Keratinocyte (primary cell): ENCODE measurements around the gene EP300. TPM values are rescaled to one million over a fixed set of nuclear protein-coding genes. Genes with fewer than 3 reads are reported as not detected.
A peak's percentile ranks its signal among the peaks of the same experiment; 100 is the strongest.
"Not testable (repeated sequence)": the region's sequence is repeated elsewhere in the genome, so short reads cannot be mapped to it uniquely, and the experiment has no call there.

Source experiments
- DNase-seq: peaks from one replicate; pipeline ENCODE4 v3.0.0-alpha.2; 2011; ENCODE audit warnings: low read depth, missing footprints, low spot score
- FAIRE-seq: peaks from 2 replicates; lab custom pipeline; 2011; peaks lifted over from hg19 to GRCh38; lab: Jason Lieb, UNC
- H2AFZ ChIP-seq: 2 replicates; pipeline ENCODE4 v1.6.0; 2012; ENCODE audit warnings: low read length, control low read depth, inconsistent platforms; ENCODE audit not compliant: control insufficient read depth
- H3K27ac ChIP-seq: 2 replicates; pipeline ENCODE4 v1.5.1; 2011; ENCODE audit warnings: low read length; ENCODE audit not compliant: control insufficient read depth, insufficient read depth
- H3K27me3 ChIP-seq: 3 replicates; pipeline ENCODE4 v1.6.0; 2011; ENCODE audit warnings: low read length; ENCODE audit not compliant: control insufficient read depth, insufficient read depth; ENCODE audit errors: extremely low read depth
- H3K36me3 ChIP-seq, 2 experiments: 2 replicates in 1 of 2; 3 replicates in 1 of 2; pipeline ENCODE4 v1.5.1; 2011; ENCODE audit warnings: low read length in 2 of 2, mild to moderate bottlenecking in 1 of 2; ENCODE audit not compliant: control insufficient read depth in 2 of 2, insufficient read depth in 2 of 2; ENCODE audit errors: extremely low read depth in 1 of 2
- H3K4me1 ChIP-seq: 3 replicates; pipeline ENCODE4 v1.5.1; 2011; ENCODE audit warnings: low read length; ENCODE audit not compliant: control insufficient read depth, insufficient read depth; ENCODE audit errors: extremely low read depth
- H3K4me2 ChIP-seq: 3 replicates; pipeline ENCODE4 v1.6.0; 2011; ENCODE audit warnings: low read depth, low read length; ENCODE audit not compliant: control insufficient read depth, insufficient read depth; ENCODE audit errors: extremely low read depth
- H3K4me3 ChIP-seq, 3 experiments: fragments of 200-600 bp in 1 of 3; sonication (generic) in 1 of 3; 2 replicates in 2 of 3; 3 replicates in 1 of 3; pipeline ENCODE4 v1.5.1; 2011 to 2016; ENCODE audit warnings: low read length in 3 of 3, mild to moderate bottlenecking in 3 of 3, control low read depth in 2 of 3, inconsistent platforms in 1 of 3, low read depth in 1 of 3, mixed read lengths in 1 of 3, mixed run types in 1 of 3, moderate library complexity in 1 of 3; ENCODE audit not compliant: control insufficient read depth in 2 of 3, insufficient read depth in 2 of 3; ENCODE audit errors: extremely low read depth in 1 of 3
- H3K79me2 ChIP-seq: 2 replicates; pipeline ENCODE4 v1.6.0; 2012; ENCODE audit warnings: low read length; ENCODE audit not compliant: control insufficient read depth, insufficient read depth
- H3K9ac ChIP-seq: 3 replicates; pipeline ENCODE4 v1.6.0; 2011; ENCODE audit warnings: low read length; ENCODE audit not compliant: control insufficient read depth, insufficient read depth; ENCODE audit errors: extremely low read depth
- H3K9me1 ChIP-seq: 3 replicates; pipeline ENCODE4 v1.6.0; 2011; ENCODE audit warnings: low read length; ENCODE audit not compliant: control insufficient read depth, insufficient read depth; ENCODE audit errors: extremely low read depth
- H3K9me3 ChIP-seq: 2 replicates; pipeline ENCODE4 v1.5.1; 2012; ENCODE audit warnings: low read depth, low read length; ENCODE audit not compliant: control insufficient read depth
- H4K20me1 ChIP-seq: 3 replicates; pipeline ENCODE4 v1.6.0; 2011; ENCODE audit warnings: low read length; ENCODE audit not compliant: control insufficient read depth, insufficient read depth; ENCODE audit errors: extremely low read depth
- CTCF ChIP-seq, 3 experiments: IDR thresholded peaks in 1 of 3; conservative IDR thresholded peaks in 1 of 3; optimal IDR thresholded peaks in 1 of 3; 2 replicates in 2 of 3; 3 replicates in 1 of 3; pipeline versions ENCODE3 to v1.5.1; 2011; ENCODE audit warnings: low read length in 3 of 3, mild to moderate bottlenecking in 3 of 3, moderate library complexity in 2 of 3, control low read depth in 1 of 3, inconsistent platforms in 1 of 3; ENCODE audit not compliant: insufficient read depth in 2 of 3; ENCODE audit errors: extremely low read depth in 1 of 3
- EZH2 ChIP-seq: IDR thresholded peaks from one replicate; pipeline ENCODE4 v1.6.1; 2012; ENCODE audit warnings: inconsistent platforms, mild to moderate bottlenecking, low read length, moderate library complexity
- dilution Hi-C: fragments of 300-500 bp; cut with MboI; formaldehyde crosslinking; loops from one replicate; pipeline ENCODE4 v1.7.0; 2020; ENCODE audit warnings: low sequenced_read_pairs; ENCODE audit not compliant: extremely low pct_ligation_motif_present
- polyA minus RNA-seq, 3 experiments: library from RNA; depleted of rRNA, polyadenylated mRNA; stranded (reverse); fragments of >200 nt; gene quantifications; 1 replicate in 1 of 3; 2 replicates in 1 of 3; 3 replicates in 1 of 3; pipeline ENCODE4 v1.2.3, GENCODE V29; 2011
- polyA plus RNA-seq, 5 experiments: library from polyadenylated mRNA; depleted of rRNA in 3 of 5; stranded (reverse) in 3 of 5; stranded (forward) in 1 of 5; unstranded in 1 of 5; fragments of >200 nt; gene quantifications; 1 replicate in 1 of 5; 2 replicates in 3 of 5; 3 replicates in 1 of 5; pipeline versions ENCODE4 v1.2.1 to v1.2.3, GENCODE V29; 2011 to 2012; ENCODE audit warnings: missing spikeins in 2 of 5, low read depth in 1 of 5, low replicate concordance in 1 of 5

The EP300 gene
- polyA plus RNA-seq (7.9 to 10.5 TPM (median 9.7 TPM) in 3 replicates), polyA minus RNA-seq (51.2 to 126 TPM (median 62.3 TPM) in 3 replicates)
- polyA plus RNA-seq (2011; ENCODE audit: low read depth), result 23.9 TPM
- 14.5 and 20.1 TPM in 2 replicates for polyA plus RNA-seq (2011; cell fraction: cytosol; rRNA removed)
- 79.0 and 85.0 TPM in 2 replicates for polyA plus RNA-seq (2011; cell fraction: nucleus; rRNA removed)
- polyA plus RNA-seq (2012; ENCODE audit: low replicate concordance), result 21.6 and 21.8 TPM in 2 replicates
- polyA minus RNA-seq (2011; cell fraction: cytosol; rRNA and poly(A)+ RNA removed), result 17.1 TPM
- polyA minus RNA-seq (2011; cell fraction: nucleus; rRNA and poly(A)+ RNA removed), result 70.2 and 131 TPM in 2 replicates

- H3K4me3 ChIP-seq, result peak within 1 kb of the TSS; percentile 81 to 90 (median 87)
- peak within 1 kb of the TSS; percentile 89 for H3K4me2 ChIP-seq
- TF ChIP-seq CTCF (optimal IDR thresholded peaks at IDR 0.05 in 1 of 3, IDR thresholded peaks at IDR 0.05 in 1 of 3, conservative IDR thresholded peaks at IDR 0.05 in 1 of 3; ENCODE audit: extremely low read depth in 1 of 3, insufficient read depth in 2 of 3, low read length in 3 of 3) (peak in 1 of 3 experiments; percentile 39), EZH2 (no peak)
- dilution Hi-C loops, result no loop called here
- peak within 1 kb of the TSS; percentile 98 for H3K9ac ChIP-seq
- peak within 1 kb of the TSS; percentile 83 for H2AFZ ChIP-seq
- DNase-seq (no peak), FAIRE-seq (no peak)
- H3K36me3 ChIP-seq, result no peaks in the 10 kb centered on the region
- H3K9me3 ChIP-seq, result no peaks in the 10 kb centered on the region
- no peaks in the 10 kb centered on the region for H3K27me3 ChIP-seq
- H3K27ac ChIP-seq, result peak within 1 kb of the TSS; percentile 96
- H3K9me1 ChIP-seq, result no peaks in the 10 kb centered on the region
- H4K20me1 ChIP-seq, result peaks cover 16% of the 10 kb centered on the region
- peaks cover 18% of the 10 kb centered on the region for H3K4me1 ChIP-seq
- H3K79me2 ChIP-seq, result peaks cover 55% of the 10 kb centered on the region
These were observed at the start of gene EP300 for GRCh38 chr22:41092023-41092817. Gene EP300, plus strand, starts transcription at chr22:41092592. Its CDS starts 413 bp downstream, at chr22:41093005.

- Histone ChIP-seq H3K36me3 (no peaks in the 10 kb centered on the region), H3K27me3 (no peaks in the 10 kb centered on the region), H3K27ac (no peak overlapping the region), H2AFZ (no peak overlapping the region), H3K79me2 (no peaks in the 10 kb centered on the region), H3K9me1 (no peaks in the 10 kb centered on the region), H4K20me1 (no peaks in the 10 kb centered on the region), H3K9ac (no peak overlapping the region), H3K4me1 (no peaks in the 10 kb centered on the region), H3K4me3 (no peak overlapping the region), H3K4me2 (no peak overlapping the region), H3K9me3 (no peaks in the 10 kb centered on the region)
- DNase-seq (no peak), FAIRE-seq (no peak)
- dilution Hi-C loops, result no loop called here
- TF ChIP-seq CTCF (optimal IDR thresholded peaks at IDR 0.05 in 1 of 3, IDR thresholded peaks at IDR 0.05 in 1 of 3, conservative IDR thresholded peaks at IDR 0.05 in 1 of 3; ENCODE audit: extremely low read depth in 1 of 3, insufficient read depth in 2 of 3, low read length in 3 of 3), result no peak
- no peak for TF ChIP-seq EZH2
These were observed 48.7 kb upstream of the EP300 start for GRCh38 chr22:41043722-41044121.

DNA sequence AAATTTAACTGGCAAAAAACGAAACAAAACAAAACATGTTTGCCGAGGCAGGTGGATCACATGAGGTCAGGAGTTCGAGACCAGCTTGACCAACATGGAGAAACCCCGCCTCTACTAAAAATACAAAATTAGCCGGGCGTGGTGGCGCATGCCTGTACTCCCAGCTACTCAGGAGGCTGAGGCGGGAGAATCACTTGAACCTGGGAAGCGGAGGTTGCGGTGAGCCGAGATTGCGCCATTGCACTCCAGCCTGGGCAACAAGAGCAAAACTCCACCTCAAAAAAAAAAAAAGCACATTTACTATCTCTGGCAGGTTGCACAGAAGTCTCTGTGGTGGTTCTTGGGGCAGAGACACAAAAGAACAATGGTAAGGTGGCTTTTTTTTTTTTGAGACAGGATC is 46.8 kb upstream of the EP300 start:
- FAIRE-seq, dilution Hi-C loops, H3K9me3 ChIP-seq: not testable (repeated sequence)

More for the DNA sequence above, 46.8 kb upstream of the EP300 start:
- not testable (repeated sequence) for H3K4me3 ChIP-seq, H3K79me2 ChIP-seq, H3K4me1 ChIP-seq, H2AFZ ChIP-seq, H3K27me3 ChIP-seq, H3K9me1 ChIP-seq, H3K9ac ChIP-seq, H4K20me1 ChIP-seq, H3K4me2 ChIP-seq, H3K36me3 ChIP-seq, H3K27ac ChIP-seq, DNase-seq
